Amniotic epithelial cell (primary cell): ENCODE data around the gene TFCP2L1.

Experiments used
- DNase-seq: peaks from one replicate; pipeline ENCODE4 v3.0.0-alpha.2; 2010; ENCODE audit warnings: low read depth

The TFCP2L1 gene

GRCh38 chr2:121172456-121172855 is 112.5 kb downstream of the TFCP2L1 start:
- DNase-seq = no peak

- DNase-seq = no peak
Observed at GRCh38 chr2:121171625-121172119, 113.3 kb downstream of the TFCP2L1 start.

- DNase-seq = no peak
Observed at GRCh38 chr2:121170577-121170976, 114.4 kb downstream of the TFCP2L1 start.

- no peak for DNase-seq
Observed at GRCh38 chr2:121167411-121167810, 117.6 kb downstream of the TFCP2L1 start.
